K562 (cell line): Measurements from ENCODE around the gene MSH3. TPM values are rescaled to one million over a fixed set of nuclear protein-coding genes. Genes with fewer than 3 reads are reported as not detected.

Experiments used
- ATAC-seq: fragments of 200-7000 bp; cut with Tn5 transposase; 3 replicates; pipeline ENCODE4 v1.9.1; 2020; ENCODE audit warnings: moderate library complexity
- BruUV-seq: library from RNA; stranded (reverse); fragments of 400-500 nt; replicated peaks from 2 replicates; lab custom pipeline; 2021; lab: Mats Ljungman, UMichigan
- CTCF ChIA-PET: fragments of 300-600 bp; formaldehyde crosslinking; extraction: SDS; loops from one replicate; lab custom pipeline; 2021; ENCODE audit warnings: low intra/inter-chr PET ratio; lab: Yijun Ruan, JAX
- POLR2A ChIA-PET: fragments of 300-600, 350-650 bp; sonication (Branson Sonifier 250); formaldehyde crosslinking; extraction: SDS; loops from one replicate; lab custom pipeline; 2021; ENCODE audit warnings: antibody characterized with exemption, inconsistent platforms; lab: Yijun Ruan, JAX
- DNase-seq, 4 experiments: peaks; one replicate each; pipeline versions ENCODE4 v3.0.0 to v3.0.0-alpha.2; 2011 to 2018; ENCODE audit warnings: low spot score in 3 of 4, mixed read lengths in 3 of 4; ENCODE audit errors: extremely low read depth in 1 of 4
- FAIRE-seq: peaks from 2 replicates; lab custom pipeline; 2011; peaks lifted over from hg19 to GRCh38; lab: Jason Lieb, UNC
- H2AFZ ChIP-seq: 2 replicates; pipeline ENCODE4 v1.6.0; 2011; ENCODE audit warnings: low read depth, low read length, control low read depth, inconsistent platforms
- H3K27ac ChIP-seq: fragments of 200-600 bp; 3 replicates; pipeline ENCODE4 v1.8.0; 2011; ENCODE audit warnings: low read depth, mild to moderate bottlenecking, control low read depth, inconsistent platforms, low read length, moderate library complexity, mixed read lengths; ENCODE audit errors: extremely low read depth
- H3K27me3 ChIP-seq, 2 experiments: fragments of 300-600 bp in 1 of 2; 2 replicates in 1 of 2; 3 replicates in 1 of 2; pipeline versions ENCODE4 v1.6.0 to v1.8.0; 2011; ENCODE audit warnings: inconsistent platforms in 2 of 2, low read length in 2 of 2, mild to moderate bottlenecking in 1 of 2, mixed read lengths in 1 of 2, moderate library complexity in 1 of 2; ENCODE audit not compliant: control insufficient read depth in 2 of 2, insufficient read depth in 2 of 2
- H3K36me3 ChIP-seq: fragments of 300-600 bp; 3 replicates; pipeline ENCODE4 v1.8.0; 2011; ENCODE audit warnings: mild to moderate bottlenecking, low read length, inconsistent platforms; ENCODE audit not compliant: control insufficient read depth, insufficient read depth
- H3K4me1 ChIP-seq, 2 experiments: fragments of 200-600 bp in 1 of 2; replicated peaks in 1 of 2; 2 replicates in 1 of 2; 3 replicates in 1 of 2; pipeline versions ENCODE4 v1.5.1 to v1.8.0; 2011; ENCODE audit warnings: inconsistent platforms in 2 of 2, low read length in 2 of 2, mild to moderate bottlenecking in 1 of 2, mixed read lengths in 1 of 2, moderate library complexity in 1 of 2; ENCODE audit not compliant: control insufficient read depth in 2 of 2, insufficient read depth in 2 of 2
- H3K4me2 ChIP-seq: 2 replicates; pipeline ENCODE4 v1.6.1; 2011; ENCODE audit warnings: low read length, control low read depth, inconsistent platforms, mixed read lengths; ENCODE audit not compliant: insufficient read depth
- H3K4me3 ChIP-seq: fragments of 200-600 bp; sonication (generic), shearing (Covaris generic); 2 replicates; pipeline ENCODE4 v1.5.1; 2016; ENCODE audit warnings: control low read depth, inconsistent platforms
- H3K79me2 ChIP-seq: fragments of 200-600 bp; 3 replicates; pipeline ENCODE4 v1.8.0; 2011; ENCODE audit warnings: low read length, inconsistent platforms; ENCODE audit not compliant: control insufficient read depth, insufficient read depth
- H3K9ac ChIP-seq, 2 experiments: 2 replicates each; pipeline versions ENCODE4 v1.6.0 to v1.6.1; 2011; ENCODE audit warnings: low read depth in 2 of 2, low read length in 2 of 2, control low read depth in 1 of 2, inconsistent platforms in 1 of 2, mild to moderate bottlenecking in 1 of 2, mixed read lengths in 1 of 2; ENCODE audit not compliant: insufficient read depth in 1 of 2
- H3K9me1 ChIP-seq: one replicate; pipeline ENCODE4 v1.6.0; 2011; ENCODE audit warnings: inconsistent platforms, mild to moderate bottlenecking, low read length, moderate library complexity; ENCODE audit not compliant: control insufficient read depth, insufficient read depth
- H3K9me3 ChIP-seq: replicated peaks from 2 replicates; pipeline ENCODE4 v1.5.1; 2011; ENCODE audit warnings: low read depth, low read length, inconsistent platforms; ENCODE audit not compliant: control insufficient read depth, insufficient read depth
- H4K20me1 ChIP-seq: replicated peaks from 2 replicates; pipeline ENCODE4 v1.6.1; 2011; ENCODE audit warnings: low read length, inconsistent platforms, mixed read lengths; ENCODE audit not compliant: control insufficient read depth, insufficient read depth
- BHLHE40 ChIP-seq: IDR thresholded peaks from 2 replicates; pipeline ENCODE4 v1.6.1; 2011; ENCODE audit warnings: low read length, improper control_type of control experiment
- CBFA2T3 ChIP-seq: fragments of 450-650 bp; IDR thresholded peaks from 2 replicates; pipeline ENCODE4 v1.6.1; 2017
- CREM ChIP-seq: IDR thresholded peaks from 2 replicates; pipeline ENCODE4 v1.6.1; 2014; ENCODE audit warnings: antibody characterized with exemption, low read depth
- DPF2 ChIP-seq: fragments of 450-650 bp; IDR thresholded peaks from 2 replicates; pipeline ENCODE4 v1.6.1; 2016
- EHMT2 ChIP-seq: fragments of 450-650 bp; IDR thresholded peaks from 2 replicates; pipeline ENCODE4 v1.6.1; 2018; ENCODE audit warnings: antibody characterized with exemption
- EP300 ChIP-seq: IDR thresholded peaks from 2 replicates; pipeline ENCODE4 v1.6.1; 2012; ENCODE audit warnings: low read length, improper control_type of control experiment
- ESRRA ChIP-seq: fragments of 450-650 bp; IDR thresholded peaks from 2 replicates; pipeline ENCODE4 v1.6.1; 2014; ENCODE audit warnings: low read depth, mild to moderate bottlenecking, moderate library complexity, borderline replicate concordance
- GATA2 ChIP-seq: sonication (generic); formaldehyde crosslinking; IDR thresholded peaks from 2 replicates; pipeline ENCODE4 v1.4.0; 2020; ENCODE audit warnings: mild to moderate bottlenecking, missing genetic modification reagents
- NCOR1 ChIP-seq: fragments of 450-650 bp; IDR thresholded peaks from 2 replicates; pipeline ENCODE4 v1.6.1; 2016; ENCODE audit warnings: mild to moderate bottlenecking, moderate library complexity
- NFIC ChIP-seq: fragments of 450-650 bp; IDR thresholded peaks from 2 replicates; pipeline ENCODE4 v1.6.1; 2017; ENCODE audit warnings: mild to moderate bottlenecking, inconsistent platforms
- RCOR1 ChIP-seq, 2 experiments: IDR thresholded peaks; 2 replicates each; pipeline ENCODE4 v1.6.1; 2012; ENCODE audit warnings: low read depth in 2 of 2, low read length in 2 of 2, borderline replicate concordance in 1 of 2, improper control_type of control experiment in 1 of 2
- SOX6 ChIP-seq: fragments of 450-650 bp; IDR thresholded peaks from 2 replicates; pipeline ENCODE4 v1.6.1; 2014; ENCODE audit warnings: mild to moderate bottlenecking
- ZEB2 ChIP-seq: fragments of 450-650 bp; IDR thresholded peaks from 2 replicates; pipeline ENCODE4 v1.6.1; 2016
- WGBS: fragments of 100-300 bp; shearing (Covaris generic); methylation state at CpG from one replicate; pipeline ENCODE4 v1.1.6; 2016; ENCODE audit warnings: low coverage, mixed read lengths; ENCODE audit not compliant: insufficient coverage; ENCODE audit errors: missing lambda C conversion rate; 5-methylcytosine and 5-hydroxymethylcytosine counted together
- in situ Hi-C: fragments of 300-500 bp; cut with MboI; formaldehyde crosslinking; loops from 4 replicates; pipeline ENCODE4 v1.15.0; 2018; ENCODE audit warnings: inconsistent platforms, mixed read lengths
- intact Hi-C: fragments of 100-400 bp; cut with micrococcal nuclease; formaldehyde crosslinking; loops from 2 replicates; pipeline ENCODE4 v1.14.2; 2022
- polyA plus RNA-seq, 8 experiments: library from polyadenylated mRNA; depleted of rRNA in 4 of 8; stranded (reverse) in 5 of 8; unstranded in 3 of 8; fragments of >200 nt; fragmentation: Nextera tagmentation in 2 of 8; fragmentation: Illumina TruSeq in 1 of 8; extraction: Ambion mirVana in 2 of 8; extraction: Trizol in 1 of 8; gene quantifications; 2 replicates each; pipeline versions ENCODE4 v1.2.1 to v1.2.3, GENCODE V29; 2011 to 2014; ENCODE audit warnings: inconsistent platforms in 1 of 8, missing spikeins in 1 of 8
- total RNA-seq, 7 experiments: library from RNA; depleted of rRNA in 6 of 7; stranded (reverse); fragments of >200 nt in 6 of 7; fragmentation: Illumina TruSeq in 2 of 7; extraction: Trizol in 2 of 7; gene quantifications; 2 replicates each; pipeline versions ENCODE4 v1.2.1 to v1.2.3, GENCODE V29; 2011 to 2021; ENCODE audit warnings: low replicate concordance in 1 of 7
- TF ChIP-seq, protein P1 (sequence below), 2 experiments: fragments of 450-650 bp; conservative IDR thresholded peaks; 2 replicates each; pipeline ENCODE4 v1.6.1; 2017; ENCODE audit warnings: mild to moderate bottlenecking in 2 of 2, moderate library complexity in 2 of 2
- TF ChIP-seq, protein P2 (sequence below): sonication (generic); formaldehyde crosslinking; IDR thresholded peaks from 2 replicates; pipeline ENCODE4 v1.8.0; 2022; ENCODE audit warnings: missing genetic modification reagents, mild to moderate bottlenecking, moderate library complexity, borderline replicate concordance
- TF ChIP-seq, protein P3 (sequence below): fragments of 250-450 bp; sonication (Bioruptor Pico); IDR thresholded peaks from 2 replicates; pipeline ENCODE4 v1.4.0; 2020

The MSH3 gene
- total and polyA plus RNA-seq, 9 of the 15 experiments (the other 6 are each of a cell fraction or from before 2014, with no cell fraction given), result 3.9 to 17.2 (median 13.2) TPM

DNA sequence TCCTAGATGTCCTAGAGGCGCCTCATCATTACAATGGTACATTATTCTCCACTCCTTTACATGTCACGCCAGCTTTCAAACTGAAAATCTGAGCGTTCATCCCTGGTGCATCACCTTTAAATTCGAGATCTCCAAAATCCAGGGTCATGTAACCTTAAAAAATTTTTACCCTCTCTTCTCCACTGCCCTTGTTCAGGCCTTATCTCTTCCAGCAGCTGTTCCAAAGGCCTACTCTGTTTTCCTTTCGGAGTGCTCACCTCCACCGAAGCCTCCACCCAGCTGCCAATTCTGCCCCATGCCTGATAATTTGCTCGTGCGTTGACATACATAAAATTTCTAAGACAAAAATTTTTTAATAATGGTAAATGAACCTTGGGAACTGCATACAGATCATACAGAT, 950 bp upstream of the MSH3 start:
- H3K36me3 ChIP-seq, result peaks cover 32% of the 10 kb centered on the region
- ChIA-PET CTCF (no interaction called here), POLR2A (interaction anchor here (1.4 kb wide), 1 partner anchor 11 kb away, joined by 4 read pairs; no protein-coding TSS in a partner anchor)
- intact Hi-C loops (no loop called here), in situ Hi-C loops (no loop called here)
- peak; percentile 70 for FAIRE-seq
- H3K9me3 ChIP-seq, result no peaks in the 10 kb centered on the region
- peak overlapping the region; percentile 80 for H3K4me2 ChIP-seq
- H3K4me1 ChIP-seq, result peaks cover 0 to 8% of the 10 kb centered on the region in 2 experiments; a peak in 2 of 5 replicates
- BruUV-seq, result no TSS peak
- H2AFZ ChIP-seq, result no peak overlapping the region
- no peaks in the 10 kb centered on the region for H3K27me3 ChIP-seq
- peaks cover 35% of the 10 kb centered on the region for H3K79me2 ChIP-seq
- H3K4me3 ChIP-seq, result peak overlapping the region; percentile 61
- peak overlapping the region; percentile 89 to 99; a peak in 3 of 4 replicates for H3K9ac ChIP-seq
- peak; percentile 41 to 74 (median 52) for DNase-seq
- H4K20me1 ChIP-seq, result no peaks in the 10 kb centered on the region
- ATAC-seq, result peak; percentile 15; the same call in 1 of the 3 replicates
- H3K9me1 ChIP-seq, result no peaks in the 10 kb centered on the region
- 4% methylated on average over 8 of the region's 8 CpGs for WGBS
- peak overlapping the region; percentile 85 for H3K27ac ChIP-seq
- TF ChIP-seq DPF2 (peak; percentile 81), GATA2 (CRISPR knock-in tag) (peak; percentile 23; the same call in 1 of the 2 replicates), SOX6 (0 out of 2 replicates have a peak, but pooled peaks have one; percentile 43), ZEB2 (0 out of 2 replicates have a peak, but pooled peaks have one; percentile 47), RCOR1 (IDR thresholded peaks at IDR 0.05; ENCODE audit: borderline replicate concordance in 1 of 2, low read depth in 2 of 2, low read length in 2 of 2) (peak in 1 of 2 experiments; percentile 55; a peak in 1 of 4 replicates), BHLHE40 (peak; percentile 26; the same call in 1 of the 2 replicates), EHMT2 (no peak), EP300 (peak; percentile 59; the same call in 1 of the 2 replicates), ESRRA (peak; percentile 15; the same call in 1 of the 2 replicates), CREM (no peak), NFIC (peak; percentile 42; the same call in 1 of the 2 replicates), NCOR1 (peak; percentile 70), CBFA2T3 (peak; percentile 87)
- TF ChIP-seq, protein P1, sequence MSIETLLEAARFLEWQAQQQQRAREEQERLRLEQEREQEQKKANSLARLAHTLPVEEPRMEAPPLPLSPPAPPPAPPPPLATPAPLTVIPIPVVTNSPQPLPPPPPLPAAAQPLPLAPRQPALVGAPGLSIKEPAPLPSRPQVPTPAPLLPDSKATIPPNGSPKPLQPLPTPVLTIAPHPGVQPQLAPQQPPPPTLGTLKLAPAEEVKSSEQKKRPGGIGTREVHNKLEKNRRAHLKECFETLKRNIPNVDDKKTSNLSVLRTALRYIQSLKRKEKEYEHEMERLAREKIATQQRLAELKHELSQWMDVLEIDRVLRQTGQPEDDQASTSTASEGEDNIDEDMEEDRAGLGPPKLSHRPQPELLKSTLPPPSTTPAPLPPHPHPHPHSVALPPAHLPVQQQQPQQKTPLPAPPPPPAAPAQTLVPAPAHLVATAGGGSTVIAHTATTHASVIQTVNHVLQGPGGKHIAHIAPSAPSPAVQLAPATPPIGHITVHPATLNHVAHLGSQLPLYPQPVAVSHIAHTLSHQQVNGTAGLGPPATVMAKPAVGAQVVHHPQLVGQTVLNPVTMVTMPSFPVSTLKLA (conservative IDR thresholded peaks at IDR 0.05), result 0 out of 4 replicates have a peak, but pooled peaks of 1 of the 2 experiments have one; percentile 5
- TF ChIP-seq, protein P2, sequence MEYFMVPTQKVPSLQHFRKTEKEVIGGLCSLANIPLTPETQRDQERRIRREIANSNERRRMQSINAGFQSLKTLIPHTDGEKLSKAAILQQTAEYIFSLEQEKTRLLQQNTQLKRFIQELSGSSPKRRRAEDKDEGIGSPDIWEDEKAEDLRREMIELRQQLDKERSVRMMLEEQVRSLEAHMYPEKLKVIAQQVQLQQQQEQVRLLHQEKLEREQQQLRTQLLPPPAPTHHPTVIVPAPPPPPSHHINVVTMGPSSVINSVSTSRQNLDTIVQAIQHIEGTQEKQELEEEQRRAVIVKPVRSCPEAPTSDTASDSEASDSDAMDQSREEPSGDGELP (CRISPR knock-in tag), result peak; percentile 58
- TF ChIP-seq, protein P3, sequence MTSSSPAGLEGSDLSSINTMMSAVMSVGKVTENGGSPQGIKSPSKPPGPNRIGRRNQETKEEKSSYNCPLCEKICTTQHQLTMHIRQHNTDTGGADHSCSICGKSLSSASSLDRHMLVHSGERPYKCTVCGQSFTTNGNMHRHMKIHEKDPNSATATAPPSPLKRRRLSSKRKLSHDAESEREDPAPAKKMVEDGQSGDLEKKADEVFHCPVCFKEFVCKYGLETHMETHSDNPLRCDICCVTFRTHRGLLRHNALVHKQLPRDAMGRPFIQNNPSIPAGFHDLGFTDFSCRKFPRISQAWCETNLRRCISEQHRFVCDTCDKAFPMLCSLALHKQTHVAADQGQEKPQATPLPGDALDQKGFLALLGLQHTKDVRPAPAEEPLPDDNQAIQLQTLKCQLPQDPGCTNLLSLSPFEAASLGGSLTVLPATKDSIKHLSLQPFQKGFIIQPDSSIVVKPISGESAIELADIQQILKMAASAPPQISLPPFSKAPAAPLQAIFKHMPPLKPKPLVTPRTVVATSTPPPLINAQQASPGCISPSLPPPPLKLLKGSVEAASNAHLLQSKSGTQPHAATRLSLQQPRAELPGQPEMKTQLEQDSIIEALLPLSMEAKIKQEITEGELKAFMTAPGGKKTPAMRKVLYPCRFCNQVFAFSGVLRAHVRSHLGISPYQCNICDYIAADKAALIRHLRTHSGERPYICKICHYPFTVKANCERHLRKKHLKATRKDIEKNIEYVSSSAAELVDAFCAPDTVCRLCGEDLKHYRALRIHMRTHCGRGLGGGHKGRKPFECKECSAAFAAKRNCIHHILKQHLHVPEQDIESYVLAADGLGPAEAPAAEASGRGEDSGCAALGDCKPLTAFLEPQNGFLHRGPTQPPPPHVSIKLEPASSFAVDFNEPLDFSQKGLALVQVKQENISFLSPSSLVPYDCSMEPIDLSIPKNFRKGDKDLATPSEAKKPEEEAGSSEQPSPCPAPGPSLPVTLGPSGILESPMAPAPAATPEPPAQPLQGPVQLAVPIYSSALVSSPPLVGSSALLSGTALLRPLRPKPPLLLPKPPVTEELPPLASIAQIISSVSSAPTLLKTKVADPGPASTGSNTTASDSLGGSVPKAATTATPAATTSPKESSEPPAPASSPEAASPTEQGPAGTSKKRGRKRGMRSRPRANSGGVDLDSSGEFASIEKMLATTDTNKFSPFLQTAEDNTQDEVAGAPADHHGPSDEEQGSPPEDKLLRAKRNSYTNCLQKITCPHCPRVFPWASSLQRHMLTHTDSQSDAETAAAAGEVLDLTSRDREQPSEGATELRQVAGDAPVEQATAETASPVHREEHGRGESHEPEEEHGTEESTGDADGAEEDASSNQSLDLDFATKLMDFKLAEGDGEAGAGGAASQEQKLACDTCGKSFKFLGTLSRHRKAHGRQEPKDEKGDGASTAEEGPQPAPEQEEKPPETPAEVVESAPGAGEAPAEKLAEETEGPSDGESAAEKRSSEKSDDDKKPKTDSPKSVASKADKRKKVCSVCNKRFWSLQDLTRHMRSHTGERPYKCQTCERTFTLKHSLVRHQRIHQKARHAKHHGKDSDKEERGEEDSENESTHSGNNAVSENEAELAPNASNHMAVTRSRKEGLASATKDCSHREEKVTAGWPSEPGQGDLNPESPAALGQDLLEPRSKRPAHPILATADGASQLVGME, result no peak
